ENCODE measurements around the gene EXOSC9. TPM values are rescaled to one million over a fixed set of nuclear protein-coding genes. Genes with fewer than 3 reads are reported as not detected.

The EXOSC9 gene
- total and polyA plus RNA-seq, 2 experiments from 2014 or later = 71.9 to 105 TPM

DNA sequence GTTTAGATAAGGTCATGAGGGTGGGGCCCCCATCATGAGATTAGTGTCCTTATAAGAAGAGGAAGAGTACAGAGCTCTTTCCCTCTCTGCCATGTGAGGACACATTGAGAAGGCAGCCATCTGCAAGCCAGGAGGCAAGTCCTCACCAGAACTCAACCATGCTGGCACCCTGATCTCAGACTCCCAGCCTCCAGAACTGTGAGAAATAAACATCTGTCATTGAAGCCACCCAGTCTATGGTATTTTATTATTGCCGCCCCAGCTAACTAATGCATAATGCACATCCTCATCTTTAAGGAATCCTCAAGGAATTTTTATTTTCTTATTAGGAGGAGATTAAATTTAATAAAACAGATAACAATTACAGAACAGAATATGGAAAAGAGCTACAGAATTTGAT lies 16.7 kb upstream of the EXOSC9 start:
- no peak overlapping the region for H3K4me3 Mint-ChIP-seq
- H3K9me2 ChIP-seq (ENCODE audit: insufficient read depth) = no peaks in the 10 kb centered on the region
- no peaks in the 10 kb centered on the region for H3F3A ChIP-seq (replicated peaks; ENCODE audit: low read depth)
- H3K36me3 ChIP-seq (ENCODE audit: insufficient read depth) = no peaks in the 10 kb centered on the region
- H3K4me1 ChIP-seq (ENCODE audit: insufficient read depth) = no peaks in the 10 kb centered on the region
- H3K36me3 Mint-ChIP-seq (ENCODE audit: low read depth) = no peaks in the 10 kb centered on the region
- no peaks in the 10 kb centered on the region for H3K27me3 ChIP-seq (ENCODE audit: insufficient read depth)
- DNase-seq (ENCODE audit: low spot score) (no peak), ATAC-seq (no peak)
- no peak overlapping the region for H3K4me3 ChIP-seq
- no peak overlapping the region for H3K4me2 ChIP-seq
- H3K27ac ChIP-seq (ENCODE audit: low read depth) = no peak overlapping the region
- H3K4me1 Mint-ChIP-seq = peaks cover 8% of the 10 kb centered on the region
- no peaks in the 10 kb centered on the region for H3K27me3 Mint-ChIP-seq (ENCODE audit: insufficient read depth, low read depth, poor library complexity)
- no peak overlapping the region for H3K27ac Mint-ChIP-seq
- TF ChIP-seq POLR2AphosphoS5 (IDR thresholded peaks at IDR 0.05; ENCODE audit: low read depth) (no peak), EZH2phosphoT487 (IDR thresholded peaks at IDR 0.05; ENCODE audit: unreplicated experiment) (no peak), STAT1 (IDR thresholded peaks at IDR 0.05; ENCODE audit: unreplicated experiment) (no peak), CREB1 (CRISPR knock-in tag; IDR thresholded peaks at IDR 0.05; ENCODE audit: low read depth) (no peak)
- TF ChIP-seq, protein P1, sequence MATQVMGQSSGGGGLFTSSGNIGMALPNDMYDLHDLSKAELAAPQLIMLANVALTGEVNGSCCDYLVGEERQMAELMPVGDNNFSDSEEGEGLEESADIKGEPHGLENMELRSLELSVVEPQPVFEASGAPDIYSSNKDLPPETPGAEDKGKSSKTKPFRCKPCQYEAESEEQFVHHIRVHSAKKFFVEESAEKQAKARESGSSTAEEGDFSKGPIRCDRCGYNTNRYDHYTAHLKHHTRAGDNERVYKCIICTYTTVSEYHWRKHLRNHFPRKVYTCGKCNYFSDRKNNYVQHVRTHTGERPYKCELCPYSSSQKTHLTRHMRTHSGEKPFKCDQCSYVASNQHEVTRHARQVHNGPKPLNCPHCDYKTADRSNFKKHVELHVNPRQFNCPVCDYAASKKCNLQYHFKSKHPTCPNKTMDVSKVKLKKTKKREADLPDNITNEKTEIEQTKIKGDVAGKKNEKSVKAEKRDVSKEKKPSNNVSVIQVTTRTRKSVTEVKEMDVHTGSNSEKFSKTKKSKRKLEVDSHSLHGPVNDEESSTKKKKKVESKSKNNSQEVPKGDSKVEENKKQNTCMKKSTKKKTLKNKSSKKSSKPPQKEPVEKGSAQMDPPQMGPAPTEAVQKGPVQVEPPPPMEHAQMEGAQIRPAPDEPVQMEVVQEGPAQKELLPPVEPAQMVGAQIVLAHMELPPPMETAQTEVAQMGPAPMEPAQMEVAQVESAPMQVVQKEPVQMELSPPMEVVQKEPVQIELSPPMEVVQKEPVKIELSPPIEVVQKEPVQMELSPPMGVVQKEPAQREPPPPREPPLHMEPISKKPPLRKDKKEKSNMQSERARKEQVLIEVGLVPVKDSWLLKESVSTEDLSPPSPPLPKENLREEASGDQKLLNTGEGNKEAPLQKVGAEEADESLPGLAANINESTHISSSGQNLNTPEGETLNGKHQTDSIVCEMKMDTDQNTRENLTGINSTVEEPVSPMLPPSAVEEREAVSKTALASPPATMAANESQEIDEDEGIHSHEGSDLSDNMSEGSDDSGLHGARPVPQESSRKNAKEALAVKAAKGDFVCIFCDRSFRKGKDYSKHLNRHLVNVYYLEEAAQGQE (IDR thresholded peaks at IDR 0.05; ENCODE audit: unreplicated experiment) = no peak
- TF ChIP-seq, protein P2, sequence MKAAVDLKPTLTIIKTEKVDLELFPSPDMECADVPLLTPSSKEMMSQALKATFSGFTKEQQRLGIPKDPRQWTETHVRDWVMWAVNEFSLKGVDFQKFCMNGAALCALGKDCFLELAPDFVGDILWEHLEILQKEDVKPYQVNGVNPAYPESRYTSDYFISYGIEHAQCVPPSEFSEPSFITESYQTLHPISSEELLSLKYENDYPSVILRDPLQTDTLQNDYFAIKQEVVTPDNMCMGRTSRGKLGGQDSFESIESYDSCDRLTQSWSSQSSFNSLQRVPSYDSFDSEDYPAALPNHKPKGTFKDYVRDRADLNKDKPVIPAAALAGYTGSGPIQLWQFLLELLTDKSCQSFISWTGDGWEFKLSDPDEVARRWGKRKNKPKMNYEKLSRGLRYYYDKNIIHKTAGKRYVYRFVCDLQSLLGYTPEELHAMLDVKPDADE (IDR thresholded peaks at IDR 0.05) = no peak
- H3K79me2 ChIP-seq (replicated peaks; ENCODE audit: insufficient read depth) = no peaks in the 10 kb centered on the region
- no peaks in the 10 kb centered on the region for H4K20me1 ChIP-seq (replicated peaks; ENCODE audit: insufficient read depth)
- no peaks in the 10 kb centered on the region for H3K9me3 Mint-ChIP-seq
- no peak overlapping the region for H2AFZ ChIP-seq

DNA sequence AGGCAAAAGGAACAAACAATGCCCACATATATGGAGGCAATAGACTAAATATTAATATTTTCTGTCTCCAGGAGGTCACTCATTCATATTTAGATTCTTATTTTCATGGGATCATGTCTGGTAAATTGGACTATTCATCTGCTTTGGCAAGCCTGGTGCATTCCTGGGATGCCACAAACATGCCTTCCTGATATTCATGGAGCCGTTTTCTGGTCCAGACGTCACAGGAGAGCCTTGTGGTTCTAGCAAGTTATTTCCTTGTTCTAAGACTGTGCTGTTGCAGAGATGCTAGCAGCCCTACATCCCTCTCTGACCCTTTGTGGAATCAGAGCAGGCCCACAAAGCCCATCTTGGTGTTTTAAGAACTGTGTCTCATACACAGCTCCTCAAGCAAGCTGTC lies 16.1 kb upstream of the EXOSC9 start:
- H3K27ac Mint-ChIP-seq = no peak overlapping the region
- Histone ChIP-seq H3K4me2 (no peak overlapping the region), H3K27ac (ENCODE audit: low read depth) (no peak overlapping the region), H3K4me3 (no peak overlapping the region), H3K9me2 (ENCODE audit: insufficient read depth) (no peaks in the 10 kb centered on the region), H4K20me1 (replicated peaks; ENCODE audit: insufficient read depth) (no peaks in the 10 kb centered on the region), H3K4me1 (ENCODE audit: insufficient read depth) (no peaks in the 10 kb centered on the region), H3F3A (replicated peaks; ENCODE audit: low read depth) (no peaks in the 10 kb centered on the region), H3K27me3 (ENCODE audit: insufficient read depth) (no peaks in the 10 kb centered on the region), H3K36me3 (ENCODE audit: insufficient read depth) (no peaks in the 10 kb centered on the region), H3K79me2 (replicated peaks; ENCODE audit: insufficient read depth) (no peaks in the 10 kb centered on the region), H2AFZ (no peak overlapping the region)
- H3K4me3 Mint-ChIP-seq = no peak overlapping the region
- no peaks in the 10 kb centered on the region for H3K36me3 Mint-ChIP-seq (ENCODE audit: low read depth)
- H3K9me3 Mint-ChIP-seq = no peaks in the 10 kb centered on the region
- ATAC-seq = no peak
- H3K4me1 Mint-ChIP-seq = peaks cover 8% of the 10 kb centered on the region
- DNase-seq (ENCODE audit: low spot score) = no peak
- H3K27me3 Mint-ChIP-seq (ENCODE audit: insufficient read depth, low read depth, poor library complexity) = no peaks in the 10 kb centered on the region
- TF ChIP-seq JUNB (IDR thresholded peaks at IDR 0.05; ENCODE audit: unreplicated experiment) (no peak), POLR2AphosphoS5 (IDR thresholded peaks at IDR 0.05; ENCODE audit: low read depth) (no peak), ZNF331 (CRISPR knock-in tag; IDR thresholded peaks at IDR 0.05; ENCODE audit: low read depth) (no peak), CREB1 (CRISPR knock-in tag; IDR thresholded peaks at IDR 0.05; ENCODE audit: low read depth) (no peak), EZH2 (IDR thresholded peaks at IDR 0.05; ENCODE audit: low read depth, unreplicated experiment) (no peak)
- TF ChIP-seq, protein P3, sequence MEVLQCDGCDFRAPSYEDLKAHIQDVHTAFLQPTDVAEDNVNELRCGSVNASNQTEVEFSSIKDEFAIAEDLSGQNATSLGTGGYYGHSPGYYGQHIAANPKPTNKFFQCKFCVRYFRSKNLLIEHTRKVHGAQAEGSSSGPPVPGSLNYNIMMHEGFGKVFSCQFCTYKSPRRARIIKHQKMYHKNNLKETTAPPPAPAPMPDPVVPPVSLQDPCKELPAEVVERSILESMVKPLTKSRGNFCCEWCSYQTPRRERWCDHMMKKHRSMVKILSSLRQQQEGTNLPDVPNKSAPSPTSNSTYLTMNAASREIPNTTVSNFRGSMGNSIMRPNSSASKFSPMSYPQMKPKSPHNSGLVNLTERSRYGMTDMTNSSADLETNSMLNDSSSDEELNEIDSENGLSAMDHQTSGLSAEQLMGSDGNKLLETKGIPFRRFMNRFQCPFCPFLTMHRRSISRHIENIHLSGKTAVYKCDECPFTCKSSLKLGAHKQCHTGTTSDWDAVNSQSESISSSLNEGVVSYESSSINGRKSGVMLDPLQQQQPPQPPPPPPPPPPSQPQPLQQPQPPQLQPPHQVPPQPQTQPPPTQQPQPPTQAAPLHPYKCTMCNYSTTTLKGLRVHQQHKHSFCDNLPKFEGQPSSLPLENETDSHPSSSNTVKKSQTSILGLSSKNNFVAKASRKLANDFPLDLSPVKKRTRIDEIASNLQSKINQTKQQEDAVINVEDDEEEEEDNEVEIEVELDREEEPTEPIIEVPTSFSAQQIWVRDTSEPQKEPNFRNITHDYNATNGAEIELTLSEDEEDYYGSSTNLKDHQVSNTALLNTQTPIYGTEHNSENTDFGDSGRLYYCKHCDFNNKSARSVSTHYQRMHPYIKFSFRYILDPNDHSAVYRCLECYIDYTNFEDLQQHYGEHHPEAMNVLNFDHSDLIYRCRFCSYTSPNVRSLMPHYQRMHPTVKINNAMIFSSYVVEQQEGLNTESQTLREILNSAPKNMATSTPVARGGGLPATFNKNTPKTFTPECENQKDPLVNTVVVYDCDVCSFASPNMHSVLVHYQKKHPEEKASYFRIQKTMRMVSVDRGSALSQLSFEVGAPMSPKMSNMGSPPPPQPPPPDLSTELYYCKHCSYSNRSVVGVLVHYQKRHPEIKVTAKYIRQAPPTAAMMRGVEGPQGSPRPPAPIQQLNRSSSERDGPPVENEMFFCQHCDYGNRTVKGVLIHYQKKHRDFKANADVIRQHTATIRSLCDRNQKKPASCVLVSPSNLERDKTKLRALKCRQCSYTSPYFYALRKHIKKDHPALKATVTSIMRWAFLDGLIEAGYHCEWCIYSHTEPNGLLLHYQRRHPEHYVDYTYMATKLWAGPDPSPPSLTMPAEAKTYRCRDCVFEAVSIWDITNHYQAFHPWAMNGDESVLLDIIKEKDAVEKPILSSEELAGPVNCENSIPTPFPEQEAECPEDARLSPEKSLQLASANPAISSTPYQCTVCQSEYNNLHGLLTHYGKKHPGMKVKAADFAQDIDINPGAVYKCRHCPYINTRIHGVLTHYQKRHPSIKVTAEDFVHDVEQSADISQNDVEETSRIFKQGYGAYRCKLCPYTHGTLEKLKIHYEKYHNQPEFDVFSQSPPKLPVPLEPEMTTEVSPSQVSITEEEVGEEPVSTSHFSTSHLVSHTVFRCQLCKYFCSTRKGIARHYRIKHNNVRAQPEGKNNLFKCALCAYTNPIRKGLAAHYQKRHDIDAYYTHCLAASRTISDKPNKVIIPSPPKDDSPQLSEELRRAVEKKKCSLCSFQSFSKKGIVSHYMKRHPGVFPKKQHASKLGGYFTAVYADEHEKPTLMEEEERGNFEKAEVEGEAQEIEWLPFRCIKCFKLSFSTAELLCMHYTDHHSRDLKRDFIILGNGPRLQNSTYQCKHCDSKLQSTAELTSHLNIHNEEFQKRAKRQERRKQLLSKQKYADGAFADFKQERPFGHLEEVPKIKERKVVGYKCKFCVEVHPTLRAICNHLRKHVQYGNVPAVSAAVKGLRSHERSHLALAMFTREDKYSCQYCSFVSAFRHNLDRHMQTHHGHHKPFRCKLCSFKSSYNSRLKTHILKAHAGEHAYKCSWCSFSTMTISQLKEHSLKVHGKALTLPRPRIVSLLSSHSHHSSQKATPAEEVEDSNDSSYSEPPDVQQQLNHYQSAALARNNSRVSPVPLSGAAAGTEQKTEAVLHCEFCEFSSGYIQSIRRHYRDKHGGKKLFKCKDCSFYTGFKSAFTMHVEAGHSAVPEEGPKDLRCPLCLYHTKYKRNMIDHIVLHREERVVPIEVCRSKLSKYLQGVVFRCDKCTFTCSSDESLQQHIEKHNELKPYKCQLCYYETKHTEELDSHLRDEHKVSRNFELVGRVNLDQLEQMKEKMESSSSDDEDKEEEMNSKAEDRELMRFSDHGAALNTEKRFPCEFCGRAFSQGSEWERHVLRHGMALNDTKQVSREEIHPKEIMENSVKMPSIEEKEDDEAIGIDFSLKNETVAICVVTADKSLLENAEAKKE (CRISPR knock-in tag; IDR thresholded peaks at IDR 0.05) = no peak
- TF ChIP-seq, protein P2 (IDR thresholded peaks at IDR 0.05) = no peak

Data from GM23338 (cell line).